OCI-LY7 (cell line): ENCODE results near the gene ARHGAP26. TPM values are rescaled to one million over a fixed set of nuclear protein-coding genes. Genes with fewer than 3 reads are reported as not detected.

Source experiments
- BruUV-seq: library from RNA; stranded (reverse); fragments of 400-500 nt; replicated peaks from 2 replicates; lab custom pipeline; 2021; lab: Mats Ljungman, UMichigan
- CTCF ChIA-PET: fragments of 300-600 bp; sonication (Branson Sonifier 250); formaldehyde crosslinking; loops from one replicate; lab custom pipeline; 2022; ENCODE audit warnings: antibody characterized with exemption; ENCODE audit not compliant: unreplicated experiment; lab: Charles Lee
- POLR2A ChIA-PET: fragments of 300-600 bp; sonication (Branson Sonifier 250); formaldehyde crosslinking; loops from one replicate; lab custom pipeline; 2022; ENCODE audit warnings: antibody characterized with exemption; lab: Charles Lee
- DNase-seq: peaks from one replicate; pipeline ENCODE4 v3.0.0-alpha.2; 2015; ENCODE audit warnings: low spot score
- H2AFZ ChIP-seq: fragments of 200-600 bp; sonication (generic), shearing (Covaris generic); 2 replicates; pipeline ENCODE4 v1.6.1; 2014; ENCODE audit warnings: mild to moderate bottlenecking, antibody characterized with exemption, low read length, moderate library complexity
- H3K27ac ChIP-seq: fragments of 200-600 bp; sonication (generic); 2 replicates; pipeline ENCODE4 v1.5.1; 2014; ENCODE audit warnings: mixed run types, low read depth, mild to moderate bottlenecking, moderate library complexity, low read length, inconsistent platforms; ENCODE audit not compliant: poor library complexity, severe bottlenecking
- H3K36me3 ChIP-seq: fragments of 200-600 bp; sonication (generic); 2 replicates; pipeline ENCODE4 v1.6.1; 2014; ENCODE audit warnings: mild to moderate bottlenecking, antibody characterized with exemption, low read length, moderate library complexity, mixed read lengths; ENCODE audit not compliant: insufficient read depth
- H3K4me1 ChIP-seq: fragments of 200-600 bp; sonication (generic); 2 replicates; pipeline ENCODE4 v1.5.1; 2014; ENCODE audit warnings: mild to moderate bottlenecking, low read length; ENCODE audit not compliant: insufficient read depth, poor library complexity, severe bottlenecking
- H3K4me2 ChIP-seq: fragments of 200-600 bp; sonication (generic); 2 replicates; pipeline ENCODE4 v1.6.1; 2014; ENCODE audit warnings: mild to moderate bottlenecking, low read length
- H3K4me3 ChIP-seq: fragments of 200-600 bp; sonication (generic); 2 replicates; pipeline ENCODE4 v1.5.1; 2014; ENCODE audit warnings: mild to moderate bottlenecking, low read depth, low read length; ENCODE audit not compliant: poor library complexity, severe bottlenecking
- H3K79me2 ChIP-seq: fragments of 200-600 bp; sonication (generic); 2 replicates; pipeline ENCODE4 v1.6.1; 2016; ENCODE audit warnings: low read depth, mild to moderate bottlenecking, low read length, moderate library complexity, mixed read lengths; ENCODE audit not compliant: insufficient read depth
- H3K9me2 ChIP-seq: fragments of 200-600 bp; sonication (generic); 2 replicates; pipeline ENCODE4 v1.6.1; 2016; ENCODE audit warnings: mild to moderate bottlenecking, low read length, mixed read lengths; ENCODE audit not compliant: insufficient read depth
- H3K9me3 ChIP-seq: fragments of 200-600 bp; sonication (generic); 2 replicates; pipeline ENCODE4 v1.6.1; 2014; ENCODE audit warnings: mild to moderate bottlenecking, mixed run types, low read length, mixed read lengths
- H4K20me1 ChIP-seq: fragments of 200-600 bp; sonication (generic); 2 replicates; pipeline ENCODE4 v1.6.1; 2014; ENCODE audit warnings: mild to moderate bottlenecking, antibody characterized with exemption, low read length, moderate library complexity, mixed read lengths; ENCODE audit not compliant: insufficient read depth
- CTCF ChIP-seq: fragments of 200-600 bp; sonication (generic); conservative IDR thresholded peaks from 2 replicates; pipeline ENCODE4 v1.5.1; 2014; ENCODE audit warnings: mild to moderate bottlenecking, antibody characterized with exemption, low read length, moderate library complexity, mixed read lengths
- EZH2phosphoT487 ChIP-seq: fragments of 200-600 bp; sonication (generic); IDR thresholded peaks from 2 replicates; pipeline ENCODE4 v1.6.1; 2018; ENCODE audit warnings: low read depth, borderline replicate concordance, mild to moderate bottlenecking, mixed run types, antibody characterized with exemption, low read length, moderate library complexity, mixed read lengths
- intact Hi-C: fragments of 100-400 bp; cut with micrococcal nuclease; formaldehyde crosslinking; loops from one replicate; pipeline ENCODE4 v1.10.0; 2022; ENCODE audit not compliant: unreplicated experiment
- total RNA-seq, 2 experiments: library from RNA; depleted of rRNA in 1 of 2; stranded (reverse); fragments of >200 nt in 1 of 2; shearing (Covaris generic) in 1 of 2; gene quantifications; 2 replicates each; pipeline ENCODE4 v1.2.3, GENCODE V29; 2014 to 2022

ARHGAP26 gene
- total RNA-seq, 2 experiments from 2014 or later, result 7.0 to 19.1 TPM

DNA sequence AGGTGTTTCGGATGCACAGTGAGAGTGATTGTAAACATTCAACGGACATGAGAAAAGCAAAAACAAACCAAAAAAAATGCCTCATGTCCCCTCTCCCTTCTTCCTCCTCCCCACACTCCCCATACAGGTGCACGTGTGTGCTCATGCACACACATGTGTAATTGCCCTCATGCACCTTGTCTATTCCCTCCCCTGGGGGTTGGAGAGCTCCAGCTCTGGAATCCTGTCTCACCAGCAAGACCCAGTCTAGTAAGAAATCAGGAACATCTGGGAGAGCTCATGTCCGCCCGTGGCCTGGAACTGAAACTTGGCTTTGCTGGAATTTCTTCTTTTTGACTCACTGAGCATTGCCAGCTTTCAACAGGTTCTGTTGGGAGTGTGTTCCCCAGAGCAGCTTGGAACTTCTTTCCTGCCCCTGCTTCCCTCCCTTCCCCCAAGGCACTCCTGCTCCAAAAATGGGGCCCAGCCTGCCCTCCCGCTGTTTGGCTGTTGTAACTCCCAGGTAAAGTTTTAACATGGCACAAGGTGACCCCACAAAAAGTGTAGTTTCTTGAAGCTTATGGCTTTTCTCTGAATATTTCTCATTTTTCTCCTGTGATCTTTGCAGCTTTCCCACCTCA lies 443.2 kb downstream of the ARHGAP26 start:
- Histone ChIP-seq H3K4me3 (no peak overlapping the region), H3K27ac (no peak overlapping the region), H3K36me3 (no peaks in the 10 kb centered on the region), H3K9me3 (no peaks in the 10 kb centered on the region), H3K4me1 (no peaks in the 10 kb centered on the region), H2AFZ (no peak overlapping the region), H3K9me2 (no peaks in the 10 kb centered on the region), H4K20me1 (no peaks in the 10 kb centered on the region), H3K4me2 (no peak overlapping the region), H3K79me2 (no peaks in the 10 kb centered on the region)
- TF ChIP-seq EZH2phosphoT487 (no peak), CTCF (no peak)
- POLR2A ChIA-PET, result interaction anchor here (0.6 kb wide), 1 partner anchor 37 kb away, joined by 3 read pairs; no protein-coding TSS in a partner anchor
- BruUV-seq, result no TSS peak
- no peak for DNase-seq
- intact Hi-C loops, result no loop called here
- CTCF ChIA-PET, result no interaction called here

DNA sequence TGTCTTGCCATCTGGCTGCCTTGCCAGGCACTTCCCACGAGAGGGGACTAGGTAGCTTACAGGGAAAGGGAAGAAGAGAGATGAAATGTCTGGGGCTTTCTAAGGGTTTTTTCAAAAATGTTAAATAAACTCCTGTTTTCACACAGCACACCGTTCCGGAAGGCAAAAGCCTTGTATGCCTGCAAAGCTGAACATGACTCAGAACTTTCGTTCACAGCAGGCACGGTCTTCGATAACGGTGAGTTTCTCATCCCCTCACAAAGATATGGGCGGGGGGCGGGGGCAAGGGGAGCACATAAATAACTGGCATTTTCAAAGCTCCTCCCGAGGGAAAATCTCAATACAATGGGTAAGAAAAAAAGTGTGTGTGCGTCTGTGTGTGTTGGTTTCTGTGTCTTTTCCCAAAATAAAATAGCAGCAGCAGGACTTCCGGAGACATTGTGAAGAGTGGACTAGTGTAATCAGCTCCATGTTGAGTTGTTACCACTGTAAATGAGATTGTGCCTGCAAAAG lies 443.7 kb downstream of the ARHGAP26 start:
- CTCF ChIA-PET, result no interaction called here
- Histone ChIP-seq H3K36me3 (no peaks in the 10 kb centered on the region), H3K4me1 (no peaks in the 10 kb centered on the region), H3K9me3 (no peaks in the 10 kb centered on the region), H3K4me2 (no peak overlapping the region), H3K9me2 (no peaks in the 10 kb centered on the region), H3K4me3 (no peak overlapping the region), H3K79me2 (no peaks in the 10 kb centered on the region), H3K27ac (no peak overlapping the region), H2AFZ (no peak overlapping the region), H4K20me1 (no peaks in the 10 kb centered on the region)
- TF ChIP-seq EZH2phosphoT487, result no peak
- no peak for TF ChIP-seq CTCF
- POLR2A ChIA-PET, result interaction anchor here (0.5 to 0.6 kb wide), 2 partner anchors 36 to 450 kb away, joined by 3 read pairs; no protein-coding TSS in a partner anchor
- DNase-seq, result no peak
- intact Hi-C loops, result no loop called here
- BruUV-seq, result no TSS peak

GRCh38 chr5:143214458-143214857 lies 444.3 kb downstream of the ARHGAP26 start:
- POLR2A ChIA-PET, result interaction anchor here (0.5 kb wide), 1 partner anchor 450 kb away, joined by 3 read pairs; no protein-coding TSS in a partner anchor
- H3K79me2 ChIP-seq, result no peaks in the 10 kb centered on the region
- H4K20me1 ChIP-seq, result no peaks in the 10 kb centered on the region
- no peaks in the 10 kb centered on the region for H3K9me3 ChIP-seq
- no TSS peak for BruUV-seq
- intact Hi-C loops, result no loop called here
- H3K4me3 ChIP-seq, result no peak overlapping the region
- H3K9me2 ChIP-seq, result no peaks in the 10 kb centered on the region
- no peak for DNase-seq
- TF ChIP-seq CTCF, result no peak
- no peak for TF ChIP-seq EZH2phosphoT487
- no peak overlapping the region for H3K4me2 ChIP-seq
- H3K36me3 ChIP-seq, result no peaks in the 10 kb centered on the region
- no peak overlapping the region for H2AFZ ChIP-seq
- H3K27ac ChIP-seq, result no peak overlapping the region
- H3K4me1 ChIP-seq, result no peaks in the 10 kb centered on the region
- CTCF ChIA-PET, result no interaction called here
